Activated gamma-delta T cell treated with anti-CD3 and anti-CD28 coated beads, Interleukin-2, amount 50 U/mL, for 16 hours (primary cell): ENCODE measurements around the gene BCAS1.

ENCODE experiments used
- DNase-seq: peaks from one replicate; pipeline ENCODE4 v3.0.0-alpha.2; 2020; ENCODE audit warnings: low read depth

BCAS1 gene

GRCh38 chr20:54075322-54075721 is 4.9 kb upstream of the BCAS1 start:
- no peak for DNase-seq

GRCh38 chr20:54074511-54074910 is 4.1 kb upstream of the BCAS1 start:
- no peak for DNase-seq

DNA sequence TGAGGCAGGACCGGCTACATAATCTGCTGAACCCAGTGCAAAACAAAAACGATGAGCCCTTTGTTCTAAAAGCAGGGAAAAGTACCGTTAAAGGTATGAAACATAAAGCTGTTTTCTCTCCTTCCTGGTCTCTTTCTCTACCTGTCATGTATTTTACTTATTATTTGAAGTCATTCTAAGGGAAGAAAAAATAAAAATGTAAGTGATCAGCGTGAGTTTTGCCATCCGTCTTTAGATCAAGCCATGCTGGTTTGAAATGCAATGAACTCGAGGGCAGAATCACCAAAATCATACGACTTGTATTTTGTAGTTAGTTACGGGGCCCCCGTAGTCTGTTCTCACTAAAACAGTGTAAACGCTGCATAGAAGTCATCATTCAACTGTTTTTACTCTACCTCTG is 2.9 kb upstream of the BCAS1 start:
- DNase-seq = no peak

DNA sequence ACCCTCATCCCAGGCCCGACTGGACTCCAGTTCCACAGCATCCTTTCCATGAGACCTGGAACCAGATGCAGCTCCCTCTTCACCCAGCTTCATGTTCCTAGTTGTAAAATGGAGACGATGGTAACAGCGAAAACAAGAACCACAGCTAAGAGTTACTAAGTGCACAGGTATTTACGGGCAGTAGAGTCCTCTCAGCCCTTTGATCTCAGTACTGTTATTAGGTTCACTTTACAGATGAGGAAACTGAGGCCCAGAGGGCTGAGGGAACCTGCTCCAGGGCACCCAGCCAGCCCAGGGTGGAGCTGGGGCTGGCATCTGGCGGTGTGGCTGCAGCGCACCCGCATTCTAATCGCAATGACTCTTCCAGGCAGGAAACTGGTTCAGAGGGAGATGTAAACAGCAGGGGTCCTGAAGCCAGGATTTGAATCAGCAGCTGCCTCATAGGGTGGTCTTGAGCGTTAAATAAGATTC is 858 bp downstream of the BCAS1 start:
- no peak for DNase-seq

DNA sequence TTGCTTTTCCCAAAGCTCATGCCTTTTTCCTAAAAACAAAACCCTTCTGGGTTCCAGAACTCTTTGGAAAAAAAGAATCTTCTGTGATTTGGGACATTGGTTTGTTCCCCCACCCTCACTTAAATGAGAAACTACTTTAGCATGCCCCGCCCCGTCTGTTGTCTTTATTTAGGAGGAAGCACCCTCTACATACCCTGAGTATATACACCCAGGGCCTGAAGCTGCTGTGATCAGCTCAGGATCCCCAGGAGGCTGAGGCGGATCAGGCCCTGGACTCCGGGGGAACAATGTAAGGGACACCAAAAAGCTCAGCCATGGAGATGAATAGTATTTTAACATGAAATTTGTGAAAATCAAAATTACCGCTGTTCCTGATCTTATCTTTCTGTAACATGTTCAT is 1.4 kb downstream of the BCAS1 start:
- no peak for DNase-seq

DNA sequence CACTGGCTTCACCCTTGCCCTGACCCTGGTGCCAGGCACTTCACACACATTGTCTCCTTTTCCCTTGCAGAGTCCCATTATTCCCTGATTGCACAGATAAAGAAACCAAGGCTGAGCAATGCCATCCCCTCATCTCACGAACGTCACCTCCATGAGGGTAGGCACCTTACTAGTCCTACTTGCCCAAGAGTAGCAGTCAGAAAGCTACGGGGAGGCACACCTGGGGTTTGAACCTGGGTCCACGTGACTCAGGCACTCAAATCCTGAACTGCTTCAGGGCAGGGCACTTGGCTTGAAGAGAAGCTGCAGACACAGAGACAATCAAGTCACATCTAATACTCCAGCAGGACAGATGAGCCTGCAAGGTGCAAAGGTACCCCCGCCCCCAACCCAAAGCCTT is 1.9 kb downstream of the BCAS1 start:
- DNase-seq = no peak

GRCh38 chr20:54067606-54068174 is 2.7 kb downstream of the BCAS1 start:
- DNase-seq = no peak

DNA sequence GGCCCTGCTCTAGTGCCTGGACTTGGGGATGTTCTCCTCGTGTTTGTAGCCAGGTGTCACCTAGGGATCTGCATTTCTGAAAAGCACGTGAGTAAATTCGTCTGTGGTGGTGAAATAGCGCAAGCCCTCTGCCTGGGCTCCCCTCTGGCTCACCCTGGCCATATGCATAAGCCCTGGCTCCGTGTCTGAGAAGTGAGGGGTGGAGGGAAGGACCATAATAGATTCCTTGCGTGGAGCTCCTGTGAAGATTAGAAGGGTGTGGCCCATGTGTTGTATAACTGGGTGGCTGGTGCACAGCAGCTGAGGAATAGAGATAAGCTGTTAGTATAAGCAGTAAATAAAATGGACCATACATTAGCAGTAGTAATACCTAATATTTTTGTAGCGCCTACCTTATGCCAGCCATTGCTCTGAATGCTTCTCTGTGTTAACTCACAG is 4.8 kb downstream of the BCAS1 start:
- no peak for DNase-seq

GRCh38 chr20:54064939-54065338 is 5.5 kb downstream of the BCAS1 start:
- DNase-seq = no peak

DNA sequence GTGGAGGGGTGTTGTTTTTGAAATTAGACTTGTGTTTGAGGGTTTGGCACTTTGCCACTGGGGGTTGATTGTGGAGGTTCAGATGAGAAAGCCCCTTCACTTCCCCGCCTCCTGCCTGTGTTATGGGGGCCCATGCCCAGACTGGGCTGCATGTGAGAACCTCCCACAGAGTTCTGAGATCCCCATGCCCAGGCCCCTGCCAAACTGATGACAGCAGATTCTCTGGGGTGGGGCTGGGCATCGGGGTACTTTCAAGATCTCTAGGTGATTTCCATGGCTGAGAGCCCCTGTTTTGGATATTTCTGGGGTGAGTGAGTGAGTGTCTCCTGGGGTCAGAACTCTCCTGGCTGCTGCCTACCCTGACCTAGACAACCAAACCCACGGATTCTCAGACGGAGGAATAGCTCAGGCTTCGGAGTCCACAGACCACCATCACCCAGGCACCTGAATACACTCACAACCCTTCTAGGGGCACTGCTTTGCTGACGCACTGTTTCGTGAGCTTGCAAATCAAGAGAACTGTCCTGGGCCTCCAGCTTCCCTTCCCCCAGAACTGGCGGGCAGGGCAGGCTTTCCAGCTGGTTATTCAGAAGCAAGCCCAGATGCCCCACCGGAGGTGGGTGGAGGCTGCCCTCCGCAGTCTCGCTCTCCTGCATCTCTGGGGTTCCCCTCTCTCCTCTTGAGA is 6.3 kb downstream of the BCAS1 start:
- peak; percentile 4 for DNase-seq

GRCh38 chr20:54063580-54063979 is 6.8 kb downstream of the BCAS1 start:
- no peak for DNase-seq

- no peak for DNase-seq
Measured at GRCh38 chr20:54062812-54063280, 7.5 kb downstream of the BCAS1 start.

GRCh38 chr20:54061101-54061881 is 9.1 kb downstream of the BCAS1 start:
- no peak for DNase-seq

DNA sequence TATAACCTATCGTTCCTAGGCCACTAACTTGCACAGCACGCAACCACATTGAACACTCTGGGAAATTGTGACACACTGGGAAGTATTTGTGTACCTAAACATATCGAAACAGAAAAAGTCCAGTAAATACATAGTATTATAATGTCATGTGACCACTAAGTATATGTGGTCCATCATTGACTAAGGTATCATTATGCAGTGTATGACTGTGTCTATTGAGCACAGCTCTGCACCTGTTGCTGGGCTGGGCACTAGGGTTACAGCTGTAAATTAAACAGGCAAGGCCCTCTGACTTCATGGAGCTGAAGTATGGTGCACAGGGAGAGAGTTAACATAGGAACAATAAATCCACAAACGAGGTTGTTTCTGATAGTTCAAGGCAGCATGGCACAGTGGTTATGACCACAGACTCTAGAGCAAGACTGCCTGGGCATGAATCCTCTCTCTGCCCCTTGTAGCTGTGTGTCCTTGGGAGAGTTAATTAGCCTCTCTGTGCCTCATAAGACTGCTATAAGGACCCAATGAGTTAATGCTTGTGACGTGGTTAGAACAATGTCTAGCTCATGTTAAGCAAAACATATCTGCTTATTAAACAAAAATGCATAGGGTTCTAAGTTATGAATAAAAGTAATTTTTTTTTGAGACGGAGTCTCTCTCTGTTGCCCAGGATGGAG is 10.6 kb downstream of the BCAS1 start:
- DNase-seq = no peak

- DNase-seq = no peak
Measured at GRCh38 chr20:54058420-54059139, 11.8 kb downstream of the BCAS1 start.

- DNase-seq = no peak
Measured at GRCh38 chr20:54056762-54057639, 13.4 kb downstream of the BCAS1 start.

DNA sequence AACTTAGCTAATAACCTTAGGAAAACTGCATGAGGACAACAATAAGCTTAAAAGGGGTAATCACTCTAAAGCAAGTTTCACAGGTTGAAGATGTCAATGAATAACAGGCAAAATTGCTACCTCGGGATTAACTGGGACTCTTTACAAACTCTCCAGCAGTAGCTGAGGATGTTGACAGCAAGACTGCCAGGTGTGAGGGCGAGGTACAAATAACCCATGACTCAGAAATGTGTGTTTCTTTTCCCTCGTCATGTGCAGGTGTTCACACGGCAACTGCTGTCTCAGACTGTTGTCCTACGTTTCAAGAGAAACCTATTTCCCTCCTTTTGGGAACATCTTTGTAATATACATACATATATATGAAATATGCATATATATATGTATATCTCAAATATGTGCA is 15.9 kb downstream of the BCAS1 start:
- DNase-seq = no peak

- DNase-seq = no peak
Measured at GRCh38 chr20:54051068-54051467, 19.3 kb downstream of the BCAS1 start.

- DNase-seq = no peak
Measured at GRCh38 chr20:54048891-54049545, 21.4 kb downstream of the BCAS1 start.

DNA sequence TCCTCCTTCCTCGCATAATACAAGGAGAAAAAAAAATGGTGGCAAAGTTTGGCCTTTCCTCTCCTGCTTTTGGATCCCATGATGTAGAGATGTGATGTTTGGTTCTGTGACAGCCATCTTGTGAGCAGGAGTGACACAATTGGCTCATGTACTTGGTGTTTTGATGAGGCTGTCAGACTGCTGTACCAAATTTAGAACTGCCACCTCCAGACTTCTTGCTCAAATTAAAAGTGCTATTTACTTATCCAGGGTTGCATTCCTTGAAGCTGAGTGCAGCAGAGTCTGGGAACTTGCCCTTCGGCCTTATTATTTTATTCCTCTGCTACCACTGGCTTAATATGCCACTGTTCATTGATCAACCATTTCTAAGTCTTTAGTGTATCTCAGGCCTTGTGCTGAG is 21.9 kb downstream of the BCAS1 start:
- DNase-seq = no peak
